IMR-90 (cell line): Measurements from ENCODE around the gene USP40. TPM values are rescaled to one million over a fixed set of nuclear protein-coding genes. Genes with fewer than 3 reads are reported as not detected.

ENCODE experiments used
- ATAC-seq: fragments of 200-7000 bp; cut with Tn5 transposase; 2 replicates; pipeline ENCODE4 v1.9.1; 2020; ENCODE audit warnings: low read depth, mild to moderate bottlenecking, moderate library complexity
- BruUV-seq: library from RNA; stranded (reverse); fragments of 400-500 nt; replicated peaks from 2 replicates; lab custom pipeline; 2021; lab: Mats Ljungman, UMichigan
- CTCF ChIA-PET: fragments of 300-600 bp; formaldehyde crosslinking; extraction: SDS; loops from one replicate; lab custom pipeline; 2021; ENCODE audit warnings: antibody characterized with exemption; lab: Yijun Ruan, JAX
- POLR2A ChIA-PET: fragments of 300-600 bp; sonication (Branson Sonifier 250); formaldehyde crosslinking; loops from one replicate; lab custom pipeline; 2022; ENCODE audit warnings: antibody characterized with exemption; ENCODE audit not compliant: unreplicated experiment; lab: Charles Lee
- DNase-seq: peaks from one replicate; pipeline ENCODE4 v3.0.0; 2013
- H2AFZ ChIP-seq: replicated peaks from 2 replicates; pipeline ENCODE3; 2013; ENCODE audit warnings: low read length, mild to moderate bottlenecking; ENCODE audit not compliant: poor library complexity
- H2AK5ac ChIP-seq: 2 replicates; pipeline ENCODE4 v1.6.1; 2013; ENCODE audit warnings: low read depth, low read length, inconsistent platforms
- H2AK9ac ChIP-seq: replicated peaks from 2 replicates; pipeline ENCODE3; 2013; ENCODE audit warnings: mild to moderate bottlenecking, low read depth, low read length, moderate library complexity; ENCODE audit not compliant: poor library complexity
- H2BK120ac ChIP-seq: 2 replicates; pipeline ENCODE4 v1.6.1; 2013; ENCODE audit warnings: low read depth, low read length, inconsistent platforms
- H2BK15ac ChIP-seq: 3 replicates; pipeline ENCODE4 v1.6.1; 2013; ENCODE audit warnings: low read depth, low read length, inconsistent platforms
- H2BK20ac ChIP-seq: 2 replicates; pipeline ENCODE4 v1.6.1; 2013; ENCODE audit warnings: low read depth, mild to moderate bottlenecking, inconsistent platforms, low read length, moderate library complexity
- H2BK5ac ChIP-seq: 2 replicates; pipeline ENCODE4 v1.6.1; 2013; ENCODE audit warnings: mild to moderate bottlenecking, low read depth, low read length, inconsistent platforms; ENCODE audit not compliant: poor library complexity, severe bottlenecking
- H3K14ac ChIP-seq: replicated peaks from 2 replicates; pipeline ENCODE4 v1.6.1; 2013; ENCODE audit warnings: low read depth, low read length, inconsistent platforms
- H3K18ac ChIP-seq: 2 replicates; pipeline ENCODE4 v1.6.1; 2013; ENCODE audit warnings: low read depth, low read length, control low read depth
- H3K23ac ChIP-seq: 2 replicates; pipeline ENCODE4 v1.6.1; 2013; ENCODE audit warnings: low read depth, low read length, inconsistent platforms
- H3K27ac ChIP-seq: 2 replicates; pipeline ENCODE4 v1.5.1; 2013; ENCODE audit warnings: mild to moderate bottlenecking, control low read depth, low read length; ENCODE audit not compliant: insufficient read depth
- H3K27me3 ChIP-seq: 2 replicates; pipeline ENCODE4 v1.6.1; 2013; ENCODE audit warnings: low read length; ENCODE audit not compliant: control insufficient read depth, insufficient read depth
- H3K36me3 ChIP-seq: 2 replicates; pipeline ENCODE4 v1.6.1; 2013; ENCODE audit warnings: low read length, mixed read lengths; ENCODE audit not compliant: control insufficient read depth, insufficient read depth
- H3K4ac ChIP-seq: 2 replicates; pipeline ENCODE4 v1.6.1; 2013; ENCODE audit warnings: low read depth, low read length, inconsistent platforms
- H3K4me1 ChIP-seq: 2 replicates; pipeline ENCODE4 v1.6.1; 2013; ENCODE audit warnings: low read length, mixed read lengths; ENCODE audit not compliant: control insufficient read depth, insufficient read depth
- H3K4me2 ChIP-seq: 2 replicates; pipeline ENCODE4 v1.6.1; 2013; ENCODE audit warnings: low read depth, mild to moderate bottlenecking, control low read depth, low read length, moderate library complexity
- H3K4me3 ChIP-seq: 2 replicates; pipeline ENCODE4 v1.5.1; 2013; ENCODE audit warnings: low read depth, mild to moderate bottlenecking, control low read depth, low read length, moderate library complexity; ENCODE audit not compliant: insufficient read depth
- H3K56ac ChIP-seq: 2 replicates; pipeline ENCODE4 v1.6.1; 2013; ENCODE audit warnings: low read length, inconsistent platforms; ENCODE audit not compliant: insufficient read depth; ENCODE audit errors: extremely low read depth
- H3K79me1 ChIP-seq, 2 experiments: 2 replicates each; pipeline ENCODE4 v1.6.1; 2013; ENCODE audit warnings: low read length in 2 of 2, inconsistent platforms in 1 of 2, low read depth in 1 of 2
- H3K9ac ChIP-seq: 2 replicates; pipeline ENCODE4 v1.6.1; 2013; ENCODE audit warnings: low read depth, low read length, control low read depth
- H3K9me1 ChIP-seq: 2 replicates; pipeline ENCODE4 v1.6.1; 2013; ENCODE audit warnings: low read length, inconsistent platforms; ENCODE audit not compliant: insufficient read depth
- H3K9me3 ChIP-seq: 2 replicates; pipeline ENCODE4 v1.6.1; 2013; ENCODE audit warnings: low read length; ENCODE audit not compliant: control insufficient read depth, insufficient read depth
- H4K20me1 ChIP-seq: 2 replicates; pipeline ENCODE4 v1.6.1; 2013; ENCODE audit warnings: low read length, inconsistent platforms; ENCODE audit not compliant: insufficient read depth
- H4K5ac ChIP-seq: 2 replicates; pipeline ENCODE4 v1.6.1; 2013; ENCODE audit warnings: mild to moderate bottlenecking, low read depth, low read length, control low read depth
- H4K8ac ChIP-seq, 2 experiments: 2 replicates each; pipeline ENCODE4 v1.6.1; 2013; ENCODE audit warnings: low read depth in 2 of 2, low read length in 2 of 2, control low read depth in 1 of 2, inconsistent platforms in 1 of 2
- H4K91ac ChIP-seq: 2 replicates; pipeline ENCODE4 v1.6.1; 2013; ENCODE audit warnings: low read depth, low read length, inconsistent platforms; ENCODE audit not compliant: insufficient read depth
- BHLHE40 ChIP-seq: fragments of 150-350 bp; IDR thresholded peaks from 2 replicates; pipeline ENCODE4 v1.6.1; 2016; ENCODE audit warnings: mild to moderate bottlenecking, low read depth, low read length
- CEBPB ChIP-seq: IDR thresholded peaks from 2 replicates; pipeline ENCODE4 v1.6.1; 2012; ENCODE audit warnings: low read depth, low read length, improper control_type of control experiment
- CHD1 ChIP-seq: IDR thresholded peaks from 2 replicates; pipeline ENCODE4 v1.6.1; 2012; ENCODE audit warnings: low read depth, low read length, improper control_type of control experiment
- ELK1 ChIP-seq: fragments of 150-350 bp; IDR thresholded peaks from 2 replicates; pipeline ENCODE4 v1.6.1; 2016; ENCODE audit warnings: low read depth, mild to moderate bottlenecking, low read length, moderate library complexity, borderline replicate concordance
- FOS ChIP-seq: fragments of 150-350 bp; IDR thresholded peaks from 2 replicates; pipeline ENCODE4 v1.6.1; 2016; ENCODE audit warnings: low read depth, low read length
- MAFK ChIP-seq: IDR thresholded peaks from 2 replicates; pipeline ENCODE4 v1.6.1; 2012; ENCODE audit warnings: low read depth, low read length, improper control_type of control experiment
- MAZ ChIP-seq: IDR thresholded peaks from 2 replicates; pipeline ENCODE4 v1.6.1; 2012; ENCODE audit warnings: low read depth, mild to moderate bottlenecking, low read length, improper control_type of control experiment, moderate library complexity, borderline replicate concordance
- MXI1 ChIP-seq: IDR thresholded peaks from 2 replicates; pipeline ENCODE4 v1.6.1; 2012; ENCODE audit warnings: low read depth, mild to moderate bottlenecking, low read length, moderate library complexity, borderline replicate concordance
- NFE2L2 ChIP-seq: fragments of 150-350 bp; IDR thresholded peaks from 2 replicates; pipeline ENCODE4 v1.6.1; 2016; ENCODE audit warnings: low read depth, mild to moderate bottlenecking, low read length
- POLR2A ChIP-seq: IDR thresholded peaks from 2 replicates; pipeline ENCODE4 v1.6.1; 2012; ENCODE audit warnings: mild to moderate bottlenecking, low read depth, low read length
- RAD21 ChIP-seq: IDR thresholded peaks from 2 replicates; pipeline ENCODE4 v1.6.1; 2012; ENCODE audit warnings: low read length, improper control_type of control experiment
- RCOR1 ChIP-seq: IDR thresholded peaks from 2 replicates; pipeline ENCODE4 v1.6.1; 2012; ENCODE audit warnings: mild to moderate bottlenecking, low read length, improper control_type of control experiment; ENCODE audit not compliant: insufficient replicate concordance
- RFX5 ChIP-seq: IDR thresholded peaks from 2 replicates; pipeline ENCODE4 v1.8.0; 2012; ENCODE audit warnings: low read depth, mild to moderate bottlenecking, low read length, moderate library complexity
- SMC3 ChIP-seq: fragments of 150-350 bp; IDR thresholded peaks from 2 replicates; pipeline ENCODE4 v1.6.1; 2016; ENCODE audit warnings: low read depth, mild to moderate bottlenecking, antibody characterized with exemption, low read length, moderate library complexity
- WGBS, 2 experiments: methylation state at CpG; one replicate each; pipeline versions ENCODE4 v1.1.5 to v1.1.7; 2013; ENCODE audit warnings: missing lambda C conversion rate in 2 of 2; ENCODE audit not compliant: insufficient read length in 1 of 2; ENCODE audit errors: extremely low coverage in 2 of 2; 5-methylcytosine and 5-hydroxymethylcytosine counted together
- dilution Hi-C: fragments of 300-500 bp; cut with HindIII; formaldehyde crosslinking; loops from one replicate; pipeline ENCODE4 v1.14.3; 2018; ENCODE audit warnings: low sequenced_read_pairs; ENCODE audit not compliant: unreplicated experiment
- in situ Hi-C: fragments of 300-500 bp; cut with MboI; formaldehyde crosslinking; loops from 3 replicates; pipeline ENCODE4 v1.14.3; 2019; ENCODE audit warnings: low sequenced_read_pairs, inconsistent platforms, mixed read lengths
- intact Hi-C: fragments of 100-400 bp; cut with micrococcal nuclease; formaldehyde crosslinking; loops from 2 replicates; pipeline ENCODE4 v1.10.0; 2022
- polyA plus RNA-seq, 3 experiments: library from polyadenylated mRNA; depleted of rRNA; stranded (reverse); fragments of >200 nt; gene quantifications; 2 replicates each; pipeline ENCODE4 v1.2.3, GENCODE V29; 2012; ENCODE audit warnings: low replicate concordance in 1 of 3
- total RNA-seq: library from RNA; depleted of rRNA; stranded (reverse); fragments of >200 nt; gene quantifications from 2 replicates; pipeline ENCODE4 v1.2.3, GENCODE V29; 2012
- TF ChIP-seq, protein P1 (sequence below): conservative IDR thresholded peaks from 2 replicates; pipeline ENCODE4 v1.5.1; 2012; ENCODE audit warnings: mild to moderate bottlenecking, low read depth, low read length, improper control_type of control experiment
- TF ChIP-seq, protein P2 (sequence below): fragments of 150-350 bp; IDR thresholded peaks from 2 replicates; pipeline ENCODE4 v1.6.1; 2017; ENCODE audit warnings: mild to moderate bottlenecking, antibody characterized with exemption, low read length, low read depth

USP40 gene
- total and polyA plus RNA-seq, 2 of the 4 experiments (the other 2 are of a cell fraction) = 30.1 to 30.8 TPM

GRCh38 chr2:233436691-233437438 lies 129.7 kb downstream of the USP40 start:
- peaks cover 5% of the 10 kb centered on the region; the same call in 1 of the 2 replicates for H3K9me1 ChIP-seq
- BruUV-seq = no TSS peak
- H3K4me1 ChIP-seq = no peaks in the 10 kb centered on the region
- H3K9me3 ChIP-seq = no peaks in the 10 kb centered on the region
- no peaks in the 10 kb centered on the region for H3K27me3 ChIP-seq
- no peak overlapping the region for H3K4me2 ChIP-seq
- H4K20me1 ChIP-seq = no peaks in the 10 kb centered on the region
- H3K27ac ChIP-seq = no peak overlapping the region
- no peak overlapping the region for H2BK120ac ChIP-seq
- H2BK20ac ChIP-seq = no peak overlapping the region
- H2AK5ac ChIP-seq = no peak overlapping the region
- TF ChIP-seq RAD21 (no peak), CEBPB (no peak), MAZ (no peak), ELK1 (no peak), MAFK (no peak), SMC3 (no peak), MXI1 (no peak), RCOR1 (no peak), CHD1 (no peak), POLR2A (no peak), NFE2L2 (no peak), BHLHE40 (no peak), RFX5 (no peak), FOS (no peak)
- TF ChIP-seq, protein P1, sequence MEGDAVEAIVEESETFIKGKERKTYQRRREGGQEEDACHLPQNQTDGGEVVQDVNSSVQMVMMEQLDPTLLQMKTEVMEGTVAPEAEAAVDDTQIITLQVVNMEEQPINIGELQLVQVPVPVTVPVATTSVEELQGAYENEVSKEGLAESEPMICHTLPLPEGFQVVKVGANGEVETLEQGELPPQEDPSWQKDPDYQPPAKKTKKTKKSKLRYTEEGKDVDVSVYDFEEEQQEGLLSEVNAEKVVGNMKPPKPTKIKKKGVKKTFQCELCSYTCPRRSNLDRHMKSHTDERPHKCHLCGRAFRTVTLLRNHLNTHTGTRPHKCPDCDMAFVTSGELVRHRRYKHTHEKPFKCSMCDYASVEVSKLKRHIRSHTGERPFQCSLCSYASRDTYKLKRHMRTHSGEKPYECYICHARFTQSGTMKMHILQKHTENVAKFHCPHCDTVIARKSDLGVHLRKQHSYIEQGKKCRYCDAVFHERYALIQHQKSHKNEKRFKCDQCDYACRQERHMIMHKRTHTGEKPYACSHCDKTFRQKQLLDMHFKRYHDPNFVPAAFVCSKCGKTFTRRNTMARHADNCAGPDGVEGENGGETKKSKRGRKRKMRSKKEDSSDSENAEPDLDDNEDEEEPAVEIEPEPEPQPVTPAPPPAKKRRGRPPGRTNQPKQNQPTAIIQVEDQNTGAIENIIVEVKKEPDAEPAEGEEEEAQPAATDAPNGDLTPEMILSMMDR = no peak
- TF ChIP-seq, protein P2, sequence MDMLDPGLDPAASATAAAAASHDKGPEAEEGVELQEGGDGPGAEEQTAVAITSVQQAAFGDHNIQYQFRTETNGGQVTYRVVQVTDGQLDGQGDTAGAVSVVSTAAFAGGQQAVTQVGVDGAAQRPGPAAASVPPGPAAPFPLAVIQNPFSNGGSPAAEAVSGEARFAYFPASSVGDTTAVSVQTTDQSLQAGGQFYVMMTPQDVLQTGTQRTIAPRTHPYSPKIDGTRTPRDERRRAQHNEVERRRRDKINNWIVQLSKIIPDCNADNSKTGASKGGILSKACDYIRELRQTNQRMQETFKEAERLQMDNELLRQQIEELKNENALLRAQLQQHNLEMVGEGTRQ = no peak
- no peak overlapping the region for H2AFZ ChIP-seq
- H3K36me3 ChIP-seq = peaks cover 26% of the 10 kb centered on the region
- in situ Hi-C loops = no loop called here
- H3K9ac ChIP-seq = no peak overlapping the region
- no peak overlapping the region for H3K4me3 ChIP-seq
- intact Hi-C loops = no loop called here
- H3K18ac ChIP-seq = no peak overlapping the region
- no peak overlapping the region for H3K14ac ChIP-seq
- no peak overlapping the region for H4K91ac ChIP-seq
- H2BK15ac ChIP-seq = no peak overlapping the region
- H3K23ac ChIP-seq = no peak overlapping the region
- dilution Hi-C loops = no loop called here
- ATAC-seq (no peak), DNase-seq (no peak)
- H4K8ac ChIP-seq = no peak overlapping the region
- peaks cover 0 to 3% of the 10 kb centered on the region in 2 experiments; a peak in 1 of 4 replicates for H3K79me1 ChIP-seq
- no peak overlapping the region for H2BK5ac ChIP-seq
- no peak overlapping the region for H2AK9ac ChIP-seq
- no peak overlapping the region for H4K5ac ChIP-seq
- ChIA-PET CTCF (no interaction called here), POLR2A (no interaction called here)
- H3K56ac ChIP-seq = no peak overlapping the region
- H3K4ac ChIP-seq = no peak overlapping the region
- 97% methylated on average over 6 of the region's 17 CpGs; no CpG with 5 or more reads in 1 of the 2 experiments for whole genome bisulfite sequencing, 2 experiments
